Common myeloid progenitor, CD34-positive (primary cell): ENCODE measurements around the gene ADAT2.

ENCODE experiments used
- CTCF ChIA-PET: fragments of 350-600 bp; sonication (Branson Sonifier 250); formaldehyde crosslinking; loops from one replicate; lab custom pipeline; 2021; ENCODE audit warnings: antibody characterized with exemption; lab: Charles Lee
- POLR2A ChIA-PET: fragments of 350-600 bp; sonication (Branson Sonifier 250); formaldehyde crosslinking; loops from one replicate; lab custom pipeline; 2021; ENCODE audit warnings: antibody characterized with exemption; lab: Charles Lee
- DNase-seq, 3 donors: peaks; one replicate each; pipeline versions ENCODE4 v3.0.0 to v3.0.0-alpha.2; 2013
- H3K27ac ChIP-seq, 2 experiments: 1 replicate in 1 of 2; 2 replicates in 1 of 2; pipeline ENCODE4 v1.7.0; 2013; ENCODE audit warnings: inconsistent platforms in 2 of 2, low read length in 2 of 2, mild to moderate bottlenecking in 2 of 2, low read depth in 1 of 2, moderate library complexity in 1 of 2; ENCODE audit not compliant: severe bottlenecking in 2 of 2, insufficient read depth in 1 of 2, poor library complexity in 1 of 2
- H3K27me3 ChIP-seq, 5 experiments: replicated peaks in 2 of 5; 1 replicate in 3 of 5; 2 replicates in 2 of 5; pipeline versions ENCODE4 v1.6.1 to v1.7.0; 2013; ENCODE audit warnings: low read length in 4 of 5, mild to moderate bottlenecking in 2 of 5, moderate library complexity in 2 of 5, inconsistent platforms in 1 of 5; ENCODE audit not compliant: insufficient read depth in 5 of 5, control insufficient read depth in 4 of 5
- H3K36me3 ChIP-seq, 4 experiments: 1 replicate in 2 of 4; 2 replicates in 2 of 4; pipeline versions ENCODE4 v1.6.1 to v1.7.0; 2013; ENCODE audit warnings: low read length in 3 of 4, control low read depth in 1 of 4, mild to moderate bottlenecking in 1 of 4; ENCODE audit not compliant: control insufficient read depth in 4 of 4, insufficient read depth in 4 of 4
- H3K4me1 ChIP-seq, 4 experiments: 1 replicate in 3 of 4; 2 replicates in 1 of 4; pipeline versions ENCODE4 v1.6.1 to v1.7.1; 2013; ENCODE audit warnings: low read length in 3 of 4, mild to moderate bottlenecking in 3 of 4, control low read depth in 1 of 4, inconsistent platforms in 1 of 4, moderate library complexity in 1 of 4; ENCODE audit not compliant: control insufficient read depth in 4 of 4, insufficient read depth in 4 of 4; ENCODE audit errors: control extremely low read depth in 1 of 4
- H3K4me3 ChIP-seq, 7 experiments: 1 replicate in 4 of 7; 2 replicates in 3 of 7; pipeline versions ENCODE4 v1.5.1 to v1.7.0; 2013; ENCODE audit warnings: mild to moderate bottlenecking in 7 of 7, low read length in 6 of 7, moderate library complexity in 6 of 7, inconsistent platforms in 2 of 7, low read depth in 2 of 7, control low read depth in 1 of 7; ENCODE audit not compliant: insufficient read depth in 4 of 7, control insufficient read depth in 1 of 7; ENCODE audit errors: extremely low read depth in 1 of 7
- H3K9me3 ChIP-seq, 5 experiments: 1 replicate in 4 of 5; 2 replicates in 1 of 5; pipeline versions ENCODE4 v1.6.1 to v1.7.1; 2013; ENCODE audit warnings: low read length in 4 of 5, mild to moderate bottlenecking in 2 of 5, inconsistent platforms in 1 of 5, low read depth in 1 of 5, moderate library complexity in 1 of 5; ENCODE audit not compliant: control insufficient read depth in 4 of 5, insufficient read depth in 2 of 5; ENCODE audit errors: control extremely low read depth in 1 of 5
- WGBS: methylation state at CpG from one replicate; pipeline ENCODE4 v1.1.5; 2013; ENCODE audit not compliant: insufficient coverage; 5-methylcytosine and 5-hydroxymethylcytosine counted together

The ADAT2 gene

GRCh38 chr6:143385636-143386035, 64.9 kb downstream of the ADAT2 start:
- no peak overlapping the region for H3K27ac ChIP-seq
- no peaks in the 10 kb centered on the region for H3K9me3 ChIP-seq
- no peaks in the 10 kb centered on the region for H3K36me3 ChIP-seq
- POLR2A ChIA-PET, result interaction anchor here (0.6 kb wide), 1 partner anchor 42 kb away, joined by 3 read pairs; no protein-coding TSS in a partner anchor
- H3K27me3 ChIP-seq, result no peaks in the 10 kb centered on the region
- no peak overlapping the region for H3K4me3 ChIP-seq
- CTCF ChIA-PET, result no interaction called here
- no peaks in the 10 kb centered on the region for H3K4me1 ChIP-seq
- no CpG with 5 or more reads among the region's 2 CpGs for WGBS
- no peak for DNase-seq

- no peaks in the 10 kb centered on the region for H3K27me3 ChIP-seq
- peaks cover 0 to 4% (median 0%) of the 10 kb centered on the region in 5 experiments for H3K9me3 ChIP-seq
- no peaks in the 10 kb centered on the region for H3K4me1 ChIP-seq
- DNase-seq, result no peak
- ChIA-PET CTCF (no interaction called here), POLR2A (interaction anchor here (0.6 kb wide), 1 partner anchor 1018 kb away, joined by 3 read pairs; no protein-coding TSS in a partner anchor)
- no peak overlapping the region for H3K27ac ChIP-seq
- no peak overlapping the region for H3K4me3 ChIP-seq
- no peaks in the 10 kb centered on the region for H3K36me3 ChIP-seq
These were observed 73.6 kb downstream of the ADAT2 start for GRCh38 chr6:143376861-143377260.

GRCh38 chr6:143376375-143376774, 74.1 kb downstream of the ADAT2 start:
- CTCF ChIA-PET, result no interaction called here
- 100% methylated on average over 1 of the region's 3 CpGs for WGBS

GRCh38 chr6:143375022-143375585, 75.4 kb downstream of the ADAT2 start:
- H3K27me3 ChIP-seq, result no peaks in the 10 kb centered on the region
- H3K9me3 ChIP-seq, result peaks cover 0 to 4% (median 0%) of the 10 kb centered on the region in 5 experiments
- 78% methylated on average over 3 of the region's 5 CpGs for WGBS
- ChIA-PET POLR2A (no interaction called here), CTCF (no interaction called here)
- no peaks in the 10 kb centered on the region for H3K4me1 ChIP-seq
- H3K27ac ChIP-seq, result no peak overlapping the region
- no peak for DNase-seq
- H3K36me3 ChIP-seq, result no peaks in the 10 kb centered on the region
- H3K4me3 ChIP-seq, result no peak overlapping the region

More at GRCh38 chr6:143376375-143376774, 74.1 kb downstream of the ADAT2 start:
- peaks cover 0 to 4% (median 0%) of the 10 kb centered on the region in 5 experiments for H3K9me3 ChIP-seq
- H3K27me3 ChIP-seq, result no peaks in the 10 kb centered on the region
- POLR2A ChIA-PET, result interaction anchor here (0.6 kb wide), 1 partner anchor 1017 kb away, joined by 3 read pairs; no protein-coding TSS in a partner anchor
- H3K4me3 ChIP-seq, result no peak overlapping the region
- no peaks in the 10 kb centered on the region for H3K36me3 ChIP-seq
- H3K27ac ChIP-seq, result no peak overlapping the region
- no peaks in the 10 kb centered on the region for H3K4me1 ChIP-seq
- no peak for DNase-seq

GRCh38 chr6:143374014-143374413, 76.5 kb downstream of the ADAT2 start:
- Histone ChIP-seq H3K4me3 (no peak overlapping the region), H3K4me1 (no peaks in the 10 kb centered on the region), H3K36me3 (no peaks in the 10 kb centered on the region), H3K27me3 (no peaks in the 10 kb centered on the region), H3K27ac (no peak overlapping the region), H3K9me3 (peaks cover 0 to 4% (median 0%) of the 10 kb centered on the region in 5 experiments)
- CTCF ChIA-PET, result no interaction called here
- DNase-seq, result no peak
- POLR2A ChIA-PET, result no interaction called here
- WGBS, result 71% methylated on average over 2 of the region's 2 CpGs
